ENCODE data around the gene FUS. TPM values are rescaled to one million over a fixed set of nuclear protein-coding genes. Genes with fewer than 3 reads are reported as not detected.
"Not testable (repeated sequence)": the region's sequence is repeated elsewhere in the genome, so short reads cannot be mapped to it uniquely, and the experiment has no call there.

The FUS gene
- total RNA-seq, 1 donor from 2014 or later, result 309 TPM

GRCh38 chr16:31157136-31157535 is 22.8 kb upstream of the FUS start:
- no peak overlapping the region for H3K27ac Mint-ChIP-seq (ENCODE audit: unreplicated experiment)
- Histone ChIP-seq H3K27me3 (ENCODE audit: insufficient read depth, low read length) (peaks cover 2% of the 10 kb centered on the region), H3K9me3 (ENCODE audit: insufficient read depth, low read depth, low read length) (no peaks in the 10 kb centered on the region), H3K36me3 (ENCODE audit: insufficient read depth, low read length) (no peaks in the 10 kb centered on the region), H3K27ac (ENCODE audit: low read depth, low read length) (no peak overlapping the region), H3K79me2 (ENCODE audit: insufficient read depth, low read length) (no peaks in the 10 kb centered on the region), H4K20me1 (ENCODE audit: insufficient read depth, low read length) (no peaks in the 10 kb centered on the region), H3K4me2 (ENCODE audit: low read length) (no peak overlapping the region), H3K4me1 (ENCODE audit: insufficient read depth, low read length) (no peaks in the 10 kb centered on the region), H3K9ac (ENCODE audit: low read length) (no peak overlapping the region), H2AFZ (ENCODE audit: low read depth, low read length) (no peak overlapping the region), H3K4me3 (ENCODE audit: insufficient read depth, low read depth, low read length) (no peak overlapping the region)
- peaks cover 10% of the 10 kb centered on the region for H3K27me3 Mint-ChIP-seq (ENCODE audit: low read depth, unreplicated experiment)
- TF ChIP-seq EZH2 (IDR thresholded peaks at IDR 0.05; ENCODE audit: insufficient read depth, low read length) (no peak), CTCF (IDR thresholded peaks at IDR 0.05; ENCODE audit: insufficient read depth, low read depth, low read length) (no peak)
- no peak overlapping the region for H3K4me3 Mint-ChIP-seq (ENCODE audit: unreplicated experiment)
- no peaks in the 10 kb centered on the region for H3K4me1 Mint-ChIP-seq (ENCODE audit: low read depth, unreplicated experiment)
- FAIRE-seq (no peak), DNase-seq (ENCODE audit: low read depth) (no peak)
- H3K9me3 Mint-ChIP-seq (ENCODE audit: unreplicated experiment), result no peaks in the 10 kb centered on the region
- no peaks in the 10 kb centered on the region for H3K36me3 Mint-ChIP-seq (ENCODE audit: low read depth, unreplicated experiment)

- no peak overlapping the region for H3K4me3 Mint-ChIP-seq (ENCODE audit: unreplicated experiment)
- H3K79me2 ChIP-seq (ENCODE audit: insufficient read depth, low read length), result no peaks in the 10 kb centered on the region
- H3K27ac Mint-ChIP-seq (ENCODE audit: unreplicated experiment), result no peak overlapping the region
- H3K36me3 ChIP-seq (ENCODE audit: insufficient read depth, low read length), result no peaks in the 10 kb centered on the region
- DNase-seq (ENCODE audit: low read depth), result no peak
- no peaks in the 10 kb centered on the region for H3K27me3 ChIP-seq (ENCODE audit: insufficient read depth, low read length)
- no peak overlapping the region for H3K4me3 ChIP-seq (ENCODE audit: insufficient read depth, low read depth, low read length)
- H3K9me3 ChIP-seq (ENCODE audit: insufficient read depth, low read depth, low read length), result no peaks in the 10 kb centered on the region
- H3K36me3 Mint-ChIP-seq (ENCODE audit: low read depth, unreplicated experiment), result no peaks in the 10 kb centered on the region
- FAIRE-seq, result no peak
- no peak overlapping the region for H2AFZ ChIP-seq (ENCODE audit: low read depth, low read length)
- TF ChIP-seq CTCF (IDR thresholded peaks at IDR 0.05; ENCODE audit: insufficient read depth, low read depth, low read length) (no peak), EZH2 (IDR thresholded peaks at IDR 0.05; ENCODE audit: insufficient read depth, low read length) (no peak)
- no peaks in the 10 kb centered on the region for H3K4me1 ChIP-seq (ENCODE audit: insufficient read depth, low read length)
- H3K27me3 Mint-ChIP-seq (ENCODE audit: low read depth, unreplicated experiment), result peaks cover 6% of the 10 kb centered on the region
- H3K4me2 ChIP-seq (ENCODE audit: low read length), result no peak overlapping the region
- no peaks in the 10 kb centered on the region for H4K20me1 ChIP-seq (ENCODE audit: insufficient read depth, low read length)
- no peaks in the 10 kb centered on the region for H3K4me1 Mint-ChIP-seq (ENCODE audit: low read depth, unreplicated experiment)
- H3K9ac ChIP-seq (ENCODE audit: low read length), result no peak overlapping the region
- no peak overlapping the region for H3K27ac ChIP-seq (ENCODE audit: low read depth, low read length)
- H3K9me3 Mint-ChIP-seq (ENCODE audit: unreplicated experiment), result no peaks in the 10 kb centered on the region
Measured at GRCh38 chr16:31167315-31167714, 12.6 kb upstream of the FUS start.

- DNase-seq (ENCODE audit: low read depth) (no peak), FAIRE-seq (no peak)
- H2AFZ ChIP-seq (ENCODE audit: low read depth, low read length), result no peak overlapping the region
- Mint-ChIP-seq H3K27ac (ENCODE audit: unreplicated experiment) (no peak overlapping the region), H3K4me1 (ENCODE audit: low read depth, unreplicated experiment) (no peaks in the 10 kb centered on the region), H3K36me3 (ENCODE audit: low read depth, unreplicated experiment) (no peaks in the 10 kb centered on the region), H3K9me3 (ENCODE audit: unreplicated experiment) (no peaks in the 10 kb centered on the region), H3K4me3 (ENCODE audit: unreplicated experiment) (no peak overlapping the region), H3K27me3 (ENCODE audit: low read depth, unreplicated experiment) (peaks cover 2% of the 10 kb centered on the region)
- H3K4me3 ChIP-seq (ENCODE audit: insufficient read depth, low read depth, low read length), result no peak overlapping the region
- no peaks in the 10 kb centered on the region for H3K4me1 ChIP-seq (ENCODE audit: insufficient read depth, low read length)
- H4K20me1 ChIP-seq (ENCODE audit: insufficient read depth, low read length), result no peaks in the 10 kb centered on the region
- no peaks in the 10 kb centered on the region for H3K27me3 ChIP-seq (ENCODE audit: insufficient read depth, low read length)
- H3K36me3 ChIP-seq (ENCODE audit: insufficient read depth, low read length), result no peaks in the 10 kb centered on the region
- H3K4me2 ChIP-seq (ENCODE audit: low read length), result no peak overlapping the region
- H3K9me3 ChIP-seq (ENCODE audit: insufficient read depth, low read depth, low read length), result no peaks in the 10 kb centered on the region
- no peak overlapping the region for H3K9ac ChIP-seq (ENCODE audit: low read length)
- TF ChIP-seq CTCF (IDR thresholded peaks at IDR 0.05; ENCODE audit: insufficient read depth, low read depth, low read length) (no peak), EZH2 (IDR thresholded peaks at IDR 0.05; ENCODE audit: insufficient read depth, low read length) (no peak)
- no peaks in the 10 kb centered on the region for H3K79me2 ChIP-seq (ENCODE audit: insufficient read depth, low read length)
- H3K27ac ChIP-seq (ENCODE audit: low read depth, low read length), result no peak overlapping the region
Measured at GRCh38 chr16:31168848-31169247, 11.1 kb upstream of the FUS start.

- H3K36me3 Mint-ChIP-seq (ENCODE audit: low read depth, unreplicated experiment); H2AFZ ChIP-seq (ENCODE audit: low read depth, low read length): not testable (repeated sequence)
Measured at GRCh38 chr16:31170048-31170447, 9.9 kb upstream of the FUS start.

More at GRCh38 chr16:31170048-31170447, 9.9 kb upstream of the FUS start:
- not testable (repeated sequence) for H3K27ac Mint-ChIP-seq (ENCODE audit: unreplicated experiment); H3K79me2 ChIP-seq (ENCODE audit: insufficient read depth, low read length); H3K9me3 ChIP-seq (ENCODE audit: insufficient read depth, low read depth, low read length); H3K4me2 ChIP-seq (ENCODE audit: low read length); H3K27me3 ChIP-seq (ENCODE audit: insufficient read depth, low read length); H3K4me1 ChIP-seq (ENCODE audit: insufficient read depth, low read length); H3K27me3 Mint-ChIP-seq (ENCODE audit: low read depth, unreplicated experiment); H3K4me1 Mint-ChIP-seq (ENCODE audit: low read depth, unreplicated experiment); H3K4me3 Mint-ChIP-seq (ENCODE audit: unreplicated experiment); H3K4me3 ChIP-seq (ENCODE audit: insufficient read depth, low read depth, low read length); FAIRE-seq; H3K9me3 Mint-ChIP-seq (ENCODE audit: unreplicated experiment); H3K36me3 ChIP-seq (ENCODE audit: insufficient read depth, low read length); H3K27ac ChIP-seq (ENCODE audit: low read depth, low read length); DNase-seq (ENCODE audit: low read depth); H4K20me1 ChIP-seq (ENCODE audit: insufficient read depth, low read length); H3K9ac ChIP-seq (ENCODE audit: low read length)

All from astrocyte (in vitro differentiated cells and primary cell).